HG03378 (cell line): ENCODE results near the gene LRRN1.

Experiments used
- ATAC-seq: cut with Tn5 transposase; IDR thresholded peaks from one replicate; pipeline ENCODE4 v1.9.1; 2021; ENCODE audit warnings: mild to moderate bottlenecking, moderate library complexity; ENCODE audit not compliant: unreplicated experiment

Gene LRRN1

DNA sequence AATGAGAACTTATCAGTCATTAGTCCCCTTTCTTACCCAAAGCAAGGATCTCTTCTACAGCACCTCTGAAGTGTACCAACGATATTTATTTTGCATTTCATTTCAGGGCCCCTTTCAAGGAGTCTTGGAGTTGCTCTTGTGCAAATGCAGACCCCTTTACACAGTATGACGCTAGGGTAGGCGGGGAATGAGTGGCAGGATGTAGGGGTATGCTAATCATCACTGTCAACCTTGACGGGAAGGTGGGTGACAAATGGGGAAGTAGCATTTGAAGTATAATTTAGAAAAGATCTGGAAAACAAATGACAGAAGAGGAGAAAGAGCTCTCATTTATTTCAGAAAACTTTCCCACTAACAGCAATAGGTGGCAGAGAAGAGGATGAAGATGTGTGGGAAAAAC, 94.4 kb downstream of the LRRN1 start:
- ATAC-seq: no peak
